ENCODE data around the gene CIAO3. TPM values are rescaled to one million over a fixed set of nuclear protein-coding genes. Genes with fewer than 3 reads are reported as not detected.

The CIAO3 gene
- total and polyA plus RNA-seq, 2 donors (not counting 1 experiment from before 2014, with no cell fraction given) = 59.4 to 68.4 TPM

GRCh38 chr16:772959-773358, 32.2 kb upstream of the CIAO3 start:
- H3K9me3 Mint-ChIP-seq (ENCODE audit: insufficient read depth) = no peaks in the 10 kb centered on the region
- intact Hi-C loops (cut with micrococcal nuclease) = no loop called here
- no peak for ATAC-seq (ENCODE audit: low read depth)
- peaks cover 4% of the 10 kb centered on the region for H3K27me3 Mint-ChIP-seq
- Histone ChIP-seq H4K20me1 (ENCODE audit: control insufficient read depth, insufficient read depth, low read length, poor library complexity, severe bottlenecking) (no peaks in the 10 kb centered on the region), H3K36me3 (replicated peaks in 1 of 2; ENCODE audit: control extremely low read depth in 1 of 2, control insufficient read depth in 1 of 2, extremely low read depth in 1 of 2, insufficient read depth in 2 of 2, low read length in 1 of 2) (no peaks in the 10 kb centered on the region), H3K27me3 (replicated peaks in 1 of 4; ENCODE audit: control extremely low read depth in 1 of 4, control insufficient read depth in 3 of 4, insufficient read depth in 4 of 4, low read length in 3 of 4) (peaks cover 0 to 15% (median under 1%) of the 10 kb centered on the region in 4 experiments), H2AFZ (ENCODE audit: insufficient read depth, low read depth, low read length, poor library complexity, severe bottlenecking) (no peak overlapping the region), H3K9ac (ENCODE audit: low read length) (no peak overlapping the region), H3K4me2 (replicated peaks; ENCODE audit: low read depth, low read length, poor library complexity, severe bottlenecking) (no peak overlapping the region), H3K4me1 (ENCODE audit: control insufficient read depth in 2 of 2, insufficient read depth in 2 of 2, low read length in 2 of 2) (peaks cover 0 to 3% of the 10 kb centered on the region in 2 donors), H3K27ac (ENCODE audit: low read length in 2 of 2) (no peak overlapping the region), H3K79me2 (ENCODE audit: control insufficient read depth, insufficient read depth, low read length) (no peaks in the 10 kb centered on the region), H3K4me3 (ENCODE audit: control extremely low read depth in 1 of 5, extremely low read depth in 1 of 5, insufficient read depth in 1 of 5, low read depth in 2 of 5, low read length in 4 of 5) (no peak overlapping the region), H3K9me3 (ENCODE audit: control extremely low read depth in 1 of 3, control insufficient read depth in 2 of 3, insufficient read depth in 1 of 3, low read length in 2 of 3) (no peaks in the 10 kb centered on the region)
- ChIA-PET POLR2A (no interaction called here), CTCF (no interaction called here)
- no peaks in the 10 kb centered on the region for H3K4me1 Mint-ChIP-seq
- H3K27ac Mint-ChIP-seq = no peak overlapping the region
- TF ChIP-seq CTCF (IDR thresholded peaks at IDR 0.05) (no peak), EZH2 (IDR thresholded peaks at IDR 0.05; ENCODE audit: borderline replicate concordance, insufficient read depth, low read depth, low read length, poor library complexity, severe bottlenecking) (no peak)
- no peak for DNase-seq
- H3K4me3 Mint-ChIP-seq = no peak overlapping the region
- 92% methylated on average over 18 of the region's 18 CpGs for WGBS (ENCODE audit: insufficient coverage)

DNA sequence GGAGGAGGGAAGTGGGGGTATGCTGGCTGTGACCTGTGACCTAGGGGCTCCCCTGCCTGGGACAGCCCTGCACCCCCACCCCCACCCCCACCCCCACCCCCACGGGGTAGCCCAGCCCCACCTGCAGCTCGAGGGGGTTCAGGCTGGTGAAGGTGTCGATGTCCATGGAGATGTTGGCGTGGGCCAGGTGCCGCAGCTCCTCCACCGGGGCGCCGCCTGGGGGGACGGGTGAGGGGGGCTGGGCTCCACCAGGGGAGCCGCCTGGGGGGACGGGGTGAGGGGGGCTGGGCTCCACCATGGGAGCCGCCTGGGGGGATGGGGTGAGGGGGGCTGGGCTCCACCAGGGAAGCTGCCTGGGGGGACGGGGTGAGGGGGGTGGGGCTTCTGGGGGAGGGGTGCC, 29.6 kb upstream of the CIAO3 start:
- CTCF ChIA-PET = no interaction called here
- H3K9ac ChIP-seq (ENCODE audit: low read length) = no peak overlapping the region
- DNase-seq (no peak), ATAC-seq (ENCODE audit: low read depth) (no peak)
- H3K27ac ChIP-seq (ENCODE audit: low read length in 2 of 2) = no peak overlapping the region
- no peak overlapping the region for H3K4me3 Mint-ChIP-seq
- no peaks in the 10 kb centered on the region for H3K36me3 ChIP-seq (replicated peaks in 1 of 2; ENCODE audit: control extremely low read depth in 1 of 2, control insufficient read depth in 1 of 2, extremely low read depth in 1 of 2, insufficient read depth in 2 of 2, low read length in 1 of 2)
- H3K9me3 Mint-ChIP-seq (ENCODE audit: insufficient read depth) = no peaks in the 10 kb centered on the region
- no peak overlapping the region for H3K27ac Mint-ChIP-seq
- H3K27me3 ChIP-seq (replicated peaks in 1 of 4; ENCODE audit: control extremely low read depth in 1 of 4, control insufficient read depth in 3 of 4, insufficient read depth in 4 of 4, low read length in 3 of 4) = peaks cover 0 to 10% (median 0%) of the 10 kb centered on the region in 4 experiments
- POLR2A ChIA-PET = no interaction called here
- intact Hi-C loops (cut with micrococcal nuclease) = no loop called here
- TF ChIP-seq CTCF (IDR thresholded peaks at IDR 0.05) (no peak), EZH2 (IDR thresholded peaks at IDR 0.05; ENCODE audit: borderline replicate concordance, insufficient read depth, low read depth, low read length, poor library complexity, severe bottlenecking) (no peak)
- H3K4me1 Mint-ChIP-seq = no peaks in the 10 kb centered on the region
- H3K27me3 Mint-ChIP-seq = no peaks in the 10 kb centered on the region
- no peak overlapping the region for H2AFZ ChIP-seq (ENCODE audit: insufficient read depth, low read depth, low read length, poor library complexity, severe bottlenecking)
- no peaks in the 10 kb centered on the region for H3K79me2 ChIP-seq (ENCODE audit: control insufficient read depth, insufficient read depth, low read length)
- WGBS (ENCODE audit: insufficient coverage) = 85% methylated on average over 4 of the region's 13 CpGs
- H3K4me2 ChIP-seq (replicated peaks; ENCODE audit: low read depth, low read length, poor library complexity, severe bottlenecking) = no peak overlapping the region
- no peak overlapping the region for H3K4me3 ChIP-seq (ENCODE audit: control extremely low read depth in 1 of 5, extremely low read depth in 1 of 5, insufficient read depth in 1 of 5, low read depth in 2 of 5, low read length in 4 of 5)
- H4K20me1 ChIP-seq (ENCODE audit: control insufficient read depth, insufficient read depth, low read length, poor library complexity, severe bottlenecking) = no peaks in the 10 kb centered on the region
- H3K4me1 ChIP-seq (ENCODE audit: control insufficient read depth in 2 of 2, insufficient read depth in 2 of 2, low read length in 2 of 2) = peaks cover 0 to 3% of the 10 kb centered on the region in 2 donors
- no peaks in the 10 kb centered on the region for H3K9me3 ChIP-seq (ENCODE audit: control extremely low read depth in 1 of 3, control insufficient read depth in 2 of 3, insufficient read depth in 1 of 3, low read length in 2 of 3)
